ENCODE results near the gene MEIOC. TPM values are rescaled to one million over a fixed set of nuclear protein-coding genes. Genes with fewer than 3 reads are reported as not detected.

Gene MEIOC
- total RNA-seq, 1 donor: not detected

GRCh38 chr17:44652727-44653126 lies 3.5 kb upstream of the MEIOC start:
- peaks cover 43% of the 10 kb centered on the region for H3K27me3 ChIP-seq (ENCODE audit: insufficient read depth, low read length)
- no peak overlapping the region for H3K4me2 ChIP-seq (ENCODE audit: insufficient read depth, low read length)
- no peaks in the 10 kb centered on the region for H3K79me2 ChIP-seq (ENCODE audit: insufficient read depth, low read length)
- no peaks in the 10 kb centered on the region for H4K20me1 ChIP-seq (ENCODE audit: insufficient read depth, low read length)
- peak; percentile 11 for DNase-seq (ENCODE audit: insufficient read length, low spot score, missing footprints)
- no peaks in the 10 kb centered on the region for H3K4me1 ChIP-seq (ENCODE audit: insufficient read depth, low read length)
- no peak overlapping the region for H3K4me3 ChIP-seq (ENCODE audit: insufficient read depth, low read length)
- no peak overlapping the region for H3K27ac ChIP-seq (ENCODE audit: low read depth, low read length)
- H3K36me3 ChIP-seq (ENCODE audit: insufficient read depth, low read length): no peaks in the 10 kb centered on the region
- H2AFZ ChIP-seq (ENCODE audit: low read length): no peak overlapping the region
- TF ChIP-seq CTCF (IDR thresholded peaks at IDR 0.05; ENCODE audit: extremely low read depth, low read depth, low read length): no peak
- H3K9me3 ChIP-seq (ENCODE audit: low read depth, low read length): no peaks in the 10 kb centered on the region

GRCh38 chr17:44653384-44653783 lies 2.9 kb upstream of the MEIOC start:
- no peak for DNase-seq (ENCODE audit: insufficient read length, low spot score, missing footprints)
- Histone ChIP-seq H3K9me3 (ENCODE audit: low read depth, low read length) (no peaks in the 10 kb centered on the region), H3K27me3 (ENCODE audit: insufficient read depth, low read length) (peaks cover 39% of the 10 kb centered on the region), H4K20me1 (ENCODE audit: insufficient read depth, low read length) (no peaks in the 10 kb centered on the region), H2AFZ (ENCODE audit: low read length) (no peak overlapping the region), H3K36me3 (ENCODE audit: insufficient read depth, low read length) (no peaks in the 10 kb centered on the region), H3K79me2 (ENCODE audit: insufficient read depth, low read length) (no peaks in the 10 kb centered on the region), H3K27ac (ENCODE audit: low read depth, low read length) (no peak overlapping the region), H3K4me1 (ENCODE audit: insufficient read depth, low read length) (no peaks in the 10 kb centered on the region), H3K4me2 (ENCODE audit: insufficient read depth, low read length) (no peak overlapping the region), H3K4me3 (ENCODE audit: insufficient read depth, low read length) (no peak overlapping the region)
- no peak for TF ChIP-seq CTCF (IDR thresholded peaks at IDR 0.05; ENCODE audit: extremely low read depth, low read depth, low read length)

- H3K79me2 ChIP-seq (ENCODE audit: insufficient read depth, low read length): no peaks in the 10 kb centered on the region
- H3K36me3 ChIP-seq (ENCODE audit: insufficient read depth, low read length): no peaks in the 10 kb centered on the region
- H3K4me2 ChIP-seq (ENCODE audit: insufficient read depth, low read length): no peak overlapping the region
- no peaks in the 10 kb centered on the region for H3K9me3 ChIP-seq (ENCODE audit: low read depth, low read length)
- H4K20me1 ChIP-seq (ENCODE audit: insufficient read depth, low read length): no peaks in the 10 kb centered on the region
- peaks cover 36% of the 10 kb centered on the region for H3K27me3 ChIP-seq (ENCODE audit: insufficient read depth, low read length)
- no peak overlapping the region for H2AFZ ChIP-seq (ENCODE audit: low read length)
- no peak for TF ChIP-seq CTCF (IDR thresholded peaks at IDR 0.05; ENCODE audit: extremely low read depth, low read depth, low read length)
- H3K4me1 ChIP-seq (ENCODE audit: insufficient read depth, low read length): no peaks in the 10 kb centered on the region
- no peak for DNase-seq (ENCODE audit: insufficient read length, low spot score, missing footprints)
- H3K27ac ChIP-seq (ENCODE audit: low read depth, low read length): no peak overlapping the region
- H3K4me3 ChIP-seq (ENCODE audit: insufficient read depth, low read length): no peak overlapping the region
Measured at GRCh38 chr17:44653954-44654353, 2.3 kb upstream of the MEIOC start.

- no peaks in the 10 kb centered on the region for H3K79me2 ChIP-seq (ENCODE audit: insufficient read depth, low read length)
- no peak overlapping the region for H3K4me3 ChIP-seq (ENCODE audit: insufficient read depth, low read length)
- no peak for DNase-seq (ENCODE audit: insufficient read length, low spot score, missing footprints)
- H3K4me1 ChIP-seq (ENCODE audit: insufficient read depth, low read length): no peaks in the 10 kb centered on the region
- H2AFZ ChIP-seq (ENCODE audit: low read length): no peak overlapping the region
- H4K20me1 ChIP-seq (ENCODE audit: insufficient read depth, low read length): no peaks in the 10 kb centered on the region
- H3K27ac ChIP-seq (ENCODE audit: low read depth, low read length): no peak overlapping the region
- no peak overlapping the region for H3K4me2 ChIP-seq (ENCODE audit: insufficient read depth, low read length)
- no peaks in the 10 kb centered on the region for H3K9me3 ChIP-seq (ENCODE audit: low read depth, low read length)
- H3K36me3 ChIP-seq (ENCODE audit: insufficient read depth, low read length): no peaks in the 10 kb centered on the region
- no peak for TF ChIP-seq CTCF (IDR thresholded peaks at IDR 0.05; ENCODE audit: extremely low read depth, low read depth, low read length)
- peaks cover 6% of the 10 kb centered on the region for H3K27me3 ChIP-seq (ENCODE audit: insufficient read depth, low read length)
Measured at GRCh38 chr17:44661835-44662234, 5.6 kb downstream of the MEIOC start.
